GM11168 (cell line): ENCODE measurements around the gene TSPEAR.

Experiments
- in situ Hi-C: fragments of 300-500 bp; cut with MboI; formaldehyde crosslinking; loops from one replicate; pipeline ENCODE4 v1.12.0; 2022; ENCODE audit warnings: low sequenced_read_pairs; ENCODE audit not compliant: unreplicated experiment

TSPEAR gene

GRCh38 chr21:44539046-44539445 is 172.3 kb downstream of the TSPEAR start:
- in situ Hi-C loops: no loop called here

DNA sequence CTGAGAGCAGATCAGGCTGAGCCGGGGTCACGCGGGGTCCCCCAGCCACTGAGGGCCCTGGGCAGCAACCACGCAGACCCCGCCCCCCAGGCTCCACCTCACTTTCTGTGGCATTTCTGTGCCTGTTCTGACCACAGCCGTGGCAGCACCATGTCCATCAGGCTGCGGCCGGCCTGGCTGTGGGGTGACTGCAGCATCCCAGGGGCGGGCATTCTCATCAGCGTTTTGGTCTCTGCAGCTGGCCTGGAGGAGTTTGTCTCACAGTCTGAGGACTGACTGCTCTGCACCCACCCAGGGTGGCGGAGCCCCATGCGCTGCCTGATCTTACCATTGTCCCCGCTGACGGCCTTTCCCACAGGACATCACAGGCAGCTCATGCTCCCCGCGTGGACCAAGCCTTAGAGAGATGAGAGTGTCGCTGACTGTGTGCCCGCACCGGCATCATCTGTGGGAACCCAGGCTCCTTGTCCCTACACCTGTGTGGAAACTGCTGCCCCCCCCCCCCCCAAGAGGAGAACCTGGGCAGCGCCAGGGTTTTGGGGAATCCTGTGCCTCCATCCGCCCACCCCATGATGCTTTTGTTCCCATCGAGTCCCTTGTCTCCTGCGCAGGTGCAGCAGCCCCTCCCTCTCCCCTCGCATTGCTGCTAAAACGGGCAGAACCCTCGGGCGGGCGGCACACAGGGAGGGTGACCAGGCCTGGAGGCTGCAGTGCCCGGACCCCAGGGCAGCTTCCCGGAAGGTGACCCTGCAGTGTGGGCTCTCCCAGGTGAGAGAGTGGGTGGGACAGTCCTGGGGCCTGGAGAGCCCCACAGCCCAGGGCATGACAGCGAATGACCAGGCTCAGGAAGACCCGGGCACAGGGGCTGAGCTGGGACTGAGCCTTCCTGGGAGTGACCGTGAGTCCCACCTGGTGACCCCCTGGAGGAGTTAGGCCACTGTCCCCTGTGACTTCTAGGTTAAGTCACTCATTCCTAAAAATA is 173.2 kb downstream of the TSPEAR start:
- in situ Hi-C loops: no loop called here

- in situ Hi-C loops: no loop called here
Observed at GRCh38 chr21:44535963-44536362, 175.4 kb downstream of the TSPEAR start.

- in situ Hi-C loops: no loop called here
Observed at GRCh38 chr21:44534688-44535087, 176.7 kb downstream of the TSPEAR start.

- in situ Hi-C loops: no loop called here
Observed at GRCh38 chr21:44533891-44534627, 177.3 kb downstream of the TSPEAR start.

- in situ Hi-C loops: no loop called here
Observed at GRCh38 chr21:44533121-44533890, 178.1 kb downstream of the TSPEAR start.

- in situ Hi-C loops: no loop called here
Observed at GRCh38 chr21:44532712-44533111, 178.7 kb downstream of the TSPEAR start.

GRCh38 chr21:44531606-44532564 is 179.5 kb downstream of the TSPEAR start:
- in situ Hi-C loops: no loop called here

DNA sequence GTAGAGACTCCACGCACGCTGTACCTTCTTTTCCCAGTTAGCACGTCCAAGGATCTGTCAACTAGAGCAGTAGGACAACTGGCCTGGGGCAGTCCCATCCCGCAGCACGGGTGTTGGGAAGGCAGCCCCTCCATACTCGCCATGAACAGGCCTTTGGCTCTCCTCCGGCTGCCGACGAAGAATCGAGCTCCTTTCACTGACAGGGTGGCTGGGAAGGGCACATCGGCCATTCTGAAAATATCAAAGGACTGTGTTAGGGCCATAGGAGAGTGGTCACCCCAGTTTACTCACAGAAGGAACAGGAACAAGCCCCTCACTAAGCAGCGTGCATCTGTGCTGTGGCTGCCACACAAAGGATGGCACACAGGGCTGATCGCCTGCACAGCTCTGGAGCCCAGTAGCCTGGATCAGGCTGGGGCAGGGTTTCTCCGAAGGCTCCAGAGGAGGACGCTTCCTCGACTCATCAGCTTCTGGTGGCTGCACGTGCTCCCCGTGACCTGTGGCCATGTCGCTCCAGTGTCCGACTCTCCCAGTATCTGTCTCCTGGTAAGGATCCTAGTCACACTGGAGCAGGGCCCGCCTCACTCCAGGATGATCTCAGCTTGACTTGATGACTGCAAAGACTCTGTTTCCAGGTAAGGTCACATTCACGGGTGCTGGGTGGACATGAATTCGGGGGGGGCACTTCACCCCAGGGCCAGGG is 180.3 kb downstream of the TSPEAR start:
- in situ Hi-C loops: no loop called here

DNA sequence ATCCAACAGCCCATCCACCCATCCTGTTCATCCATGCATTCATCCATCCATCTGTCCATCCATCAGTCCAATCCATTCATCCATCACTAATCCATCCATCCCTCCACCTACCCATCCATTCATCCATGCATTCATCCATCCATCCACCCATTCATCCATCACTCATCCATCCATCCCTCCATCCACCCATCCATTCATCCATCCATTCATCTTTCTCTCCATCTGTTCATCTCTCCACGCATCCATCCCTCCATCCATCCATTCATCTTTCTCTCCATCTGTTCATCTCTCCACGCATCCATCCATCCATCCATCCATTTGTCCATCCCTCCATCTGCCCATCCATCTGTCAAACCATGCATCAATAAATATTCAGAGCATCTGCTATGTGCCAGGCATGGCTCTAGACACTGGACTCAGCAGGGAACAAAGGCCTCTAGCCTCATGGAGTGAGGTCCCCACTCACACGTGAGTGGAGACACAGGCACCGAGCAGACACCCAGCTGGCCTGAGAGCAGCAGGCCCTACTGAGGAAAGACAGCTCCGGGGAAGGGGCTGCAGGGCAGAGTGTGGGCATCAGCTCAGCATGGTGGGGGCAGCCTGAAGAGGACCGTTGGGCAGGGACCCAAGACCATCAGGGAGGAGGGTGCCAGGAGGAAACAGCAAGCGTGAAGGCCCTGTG is 181.0 kb downstream of the TSPEAR start:
- in situ Hi-C loops: no loop called here

DNA sequence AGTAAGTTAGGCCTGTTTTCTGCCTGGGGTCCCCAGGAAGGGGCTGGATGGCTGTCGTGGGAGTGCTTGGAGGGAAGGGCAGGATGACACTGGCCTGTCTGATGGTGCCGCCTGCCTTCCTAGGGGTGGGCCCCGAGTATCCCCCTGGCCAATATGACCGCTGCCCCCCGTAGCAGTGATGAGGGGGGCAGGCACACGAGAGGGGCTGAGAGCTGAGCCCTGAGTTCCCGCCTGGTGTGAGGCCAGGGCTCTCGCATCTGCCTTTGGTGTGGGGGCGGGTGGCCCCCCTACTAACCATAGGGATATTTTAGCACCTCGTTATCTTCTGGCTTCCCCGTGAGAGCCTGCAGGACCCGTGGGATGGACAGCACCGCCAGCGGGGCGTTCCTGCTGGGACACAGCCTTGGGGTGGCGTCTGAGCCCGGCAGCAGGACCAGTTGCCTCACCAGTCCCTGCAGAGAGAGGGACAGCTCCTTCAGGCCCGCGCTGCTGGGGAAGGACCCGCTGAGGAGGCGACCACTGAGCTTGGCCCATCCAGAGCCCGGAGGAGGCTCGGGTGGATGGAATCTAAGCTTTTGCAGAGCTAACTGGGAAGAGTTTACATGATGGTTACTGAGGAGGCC is 181.8 kb downstream of the TSPEAR start:
- in situ Hi-C loops: no loop called here

- in situ Hi-C loops: no loop called here
Observed at GRCh38 chr21:44529011-44529421, 182.4 kb downstream of the TSPEAR start.

GRCh38 chr21:44528634-44528995 is 182.8 kb downstream of the TSPEAR start:
- in situ Hi-C loops: no loop called here

- in situ Hi-C loops: no loop called here
Observed at GRCh38 chr21:44527983-44528633, 183.3 kb downstream of the TSPEAR start.

- in situ Hi-C loops: no loop called here
Observed at GRCh38 chr21:44527156-44527982, 184.0 kb downstream of the TSPEAR start.

GRCh38 chr21:44526096-44526997 is 185.0 kb downstream of the TSPEAR start:
- in situ Hi-C loops: no loop called here
